Vagina (tissue), 2 donors: ENCODE data around the gene IQSEC1. TPM values are rescaled to one million over a fixed set of nuclear protein-coding genes. Genes with fewer than 3 reads are reported as not detected.

ENCODE experiments used
- DNase-seq, 2 donors: peaks; one replicate each; pipeline ENCODE4 v3.0.0-alpha.2; 2017; ENCODE audit errors: extremely low spot score in 2 of 2
- H3K27ac ChIP-seq: fragments of 200-600 bp; sonication (generic); one replicate; pipeline ENCODE4 v1.5.1; 2019
- H3K27me3 ChIP-seq: fragments of 200-600 bp; sonication (generic); one replicate; pipeline ENCODE4 v1.5.1; 2019
- H3K36me3 ChIP-seq, 2 donors: fragments of 200-600 bp; sonication (generic); one replicate each; pipeline ENCODE4 v1.5.1; 2017 to 2019
- H3K4me1 ChIP-seq: fragments of 200-600 bp; sonication (generic); one replicate; pipeline ENCODE4 v1.5.1; 2019
- H3K4me3 ChIP-seq, 2 donors: fragments of 200-600 bp; sonication (generic); 1 replicate in 1 of 2; 2 replicates in 1 of 2; pipeline ENCODE4 v1.5.1; 2016 to 2019
- H3K9me3 ChIP-seq: fragments of 200-600 bp; sonication (generic); one replicate; pipeline ENCODE4 v1.5.1; 2019
- POLR2A ChIP-seq, 2 donors: fragments of 450-650 bp; IDR thresholded peaks; one replicate each; pipeline ENCODE4 v1.6.1; 2017; ENCODE audit warnings: antibody characterized with exemption in 2 of 2, mild to moderate bottlenecking in 2 of 2, moderate library complexity in 2 of 2
- POLR2AphosphoS5 ChIP-seq, 2 donors: sonication (generic); formaldehyde crosslinking; IDR thresholded peaks; one replicate each; pipeline ENCODE4 v1.9.0; 2017; ENCODE audit warnings: antibody characterized with exemption in 2 of 2, mild to moderate bottlenecking in 2 of 2, low read depth in 1 of 2; ENCODE audit not compliant: insufficient read depth in 1 of 2
- intact Hi-C: fragments of 100-400 bp; cut with DNase I; formaldehyde crosslinking; loops from one replicate; pipeline ENCODE4 v1.15.1; 2023
- total RNA-seq: library from RNA; depleted of rRNA; stranded (reverse); fragments of >200 nt; gene quantifications from one replicate; pipeline ENCODE4 v1.2.3, GENCODE V29; 2016
- TF ChIP-seq, protein P1 (sequence below), 3 experiments: fragments of 450-650 bp in 2 of 3; fragments of 200-600 bp in 1 of 3; sonication (generic) in 1 of 3; IDR thresholded peaks; one replicate each; pipeline ENCODE4 v1.5.1; 2017 to 2019; ENCODE audit warnings: antibody characterized with exemption in 3 of 3, mild to moderate bottlenecking in 2 of 3, moderate library complexity in 2 of 3

IQSEC1 gene
- total RNA-seq, 1 donor from 2014 or later = 34.9 TPM

DNA sequence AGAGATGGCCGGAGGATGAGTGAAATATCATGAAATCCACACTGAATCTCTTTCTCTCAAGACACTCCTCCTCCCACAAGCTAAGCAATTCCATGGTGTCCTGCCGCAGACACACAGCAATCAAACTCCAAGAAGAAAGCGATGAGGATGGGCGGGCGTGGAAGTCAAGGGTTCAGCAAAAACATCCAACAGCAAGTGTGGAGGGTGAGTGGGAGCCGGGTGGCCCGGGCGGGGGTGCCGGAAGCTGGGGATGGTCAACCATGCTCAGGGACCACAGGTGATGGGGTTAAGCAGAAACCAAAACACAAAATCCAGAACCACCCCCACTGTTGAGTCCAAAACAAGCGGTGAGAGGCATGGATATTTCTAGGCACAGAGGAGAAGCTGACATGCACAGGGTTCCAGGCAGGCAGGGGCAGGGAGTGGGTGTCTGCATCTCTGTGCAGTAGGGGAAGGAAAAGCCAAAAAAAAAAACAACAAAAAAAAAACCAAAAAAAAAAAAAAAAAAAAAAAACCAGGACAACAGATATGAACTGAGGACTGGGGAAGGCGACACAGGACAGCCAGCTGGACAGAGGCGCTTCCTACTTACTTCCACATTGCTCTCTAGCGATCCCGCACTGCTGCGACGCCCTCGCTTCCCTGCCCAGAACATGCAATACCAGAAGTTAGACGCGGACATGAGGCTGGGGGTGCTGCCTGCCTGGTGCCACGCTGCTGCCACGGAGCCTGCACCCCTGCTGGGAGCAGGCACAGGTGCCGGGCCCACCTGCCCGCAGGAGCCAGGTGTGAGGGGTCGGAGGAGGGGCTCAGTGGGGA, 170.8 kb downstream of the IQSEC1 start:
- no peaks in the 10 kb centered on the region for H3K27me3 ChIP-seq
- H3K4me3 ChIP-seq = no peak overlapping the region
- intact Hi-C loops = no loop called here
- H3K9me3 ChIP-seq = no peaks in the 10 kb centered on the region
- no peak for TF ChIP-seq POLR2AphosphoS5 (IDR thresholded peaks at IDR 0.05; ENCODE audit: insufficient read depth in 1 of 2, low read depth in 1 of 2)
- TF ChIP-seq POLR2A (IDR thresholded peaks at IDR 0.05) = no peak
- TF ChIP-seq, protein P1, sequence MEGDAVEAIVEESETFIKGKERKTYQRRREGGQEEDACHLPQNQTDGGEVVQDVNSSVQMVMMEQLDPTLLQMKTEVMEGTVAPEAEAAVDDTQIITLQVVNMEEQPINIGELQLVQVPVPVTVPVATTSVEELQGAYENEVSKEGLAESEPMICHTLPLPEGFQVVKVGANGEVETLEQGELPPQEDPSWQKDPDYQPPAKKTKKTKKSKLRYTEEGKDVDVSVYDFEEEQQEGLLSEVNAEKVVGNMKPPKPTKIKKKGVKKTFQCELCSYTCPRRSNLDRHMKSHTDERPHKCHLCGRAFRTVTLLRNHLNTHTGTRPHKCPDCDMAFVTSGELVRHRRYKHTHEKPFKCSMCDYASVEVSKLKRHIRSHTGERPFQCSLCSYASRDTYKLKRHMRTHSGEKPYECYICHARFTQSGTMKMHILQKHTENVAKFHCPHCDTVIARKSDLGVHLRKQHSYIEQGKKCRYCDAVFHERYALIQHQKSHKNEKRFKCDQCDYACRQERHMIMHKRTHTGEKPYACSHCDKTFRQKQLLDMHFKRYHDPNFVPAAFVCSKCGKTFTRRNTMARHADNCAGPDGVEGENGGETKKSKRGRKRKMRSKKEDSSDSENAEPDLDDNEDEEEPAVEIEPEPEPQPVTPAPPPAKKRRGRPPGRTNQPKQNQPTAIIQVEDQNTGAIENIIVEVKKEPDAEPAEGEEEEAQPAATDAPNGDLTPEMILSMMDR (IDR thresholded peaks at IDR 0.05) = no peak
- peaks cover 0 to 45% of the 10 kb centered on the region in 2 donors for H3K36me3 ChIP-seq
- H3K4me1 ChIP-seq = no peaks in the 10 kb centered on the region
- no peak for DNase-seq
- no peak overlapping the region for H3K27ac ChIP-seq

DNA sequence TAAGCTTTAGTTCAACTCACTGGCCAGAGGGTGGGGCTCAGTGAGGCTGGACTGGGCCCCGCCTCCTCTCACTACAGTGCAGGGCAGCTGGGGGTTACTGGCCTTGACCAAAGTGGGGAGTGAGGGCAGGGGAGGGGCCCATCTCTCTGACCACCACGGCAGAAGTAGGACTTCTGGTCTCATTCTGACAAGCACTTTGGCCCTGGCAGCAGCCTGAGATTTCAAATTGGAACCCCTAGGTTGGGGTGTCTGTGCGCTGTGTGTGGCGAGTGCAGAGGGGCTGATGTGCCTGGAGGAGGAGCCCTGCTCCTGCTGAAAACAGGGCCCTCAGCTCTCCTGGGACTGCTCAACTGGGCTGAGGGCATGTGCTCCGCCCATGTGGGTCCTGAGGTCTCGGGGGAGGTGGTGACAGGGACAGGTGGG, 171.6 kb downstream of the IQSEC1 start:
- H3K27me3 ChIP-seq = no peaks in the 10 kb centered on the region
- DNase-seq = no peak
- no peak overlapping the region for H3K4me3 ChIP-seq
- intact Hi-C loops = no loop called here
- TF ChIP-seq POLR2AphosphoS5 (IDR thresholded peaks at IDR 0.05; ENCODE audit: insufficient read depth in 1 of 2, low read depth in 1 of 2) (no peak), POLR2A (IDR thresholded peaks at IDR 0.05) (no peak)
- TF ChIP-seq, protein P1 (IDR thresholded peaks at IDR 0.05) = no peak
- H3K9me3 ChIP-seq = no peaks in the 10 kb centered on the region
- H3K27ac ChIP-seq = no peak overlapping the region
- H3K4me1 ChIP-seq = peaks cover 1% of the 10 kb centered on the region
- H3K36me3 ChIP-seq = peaks cover 0 to 43% of the 10 kb centered on the region in 2 donors

DNA sequence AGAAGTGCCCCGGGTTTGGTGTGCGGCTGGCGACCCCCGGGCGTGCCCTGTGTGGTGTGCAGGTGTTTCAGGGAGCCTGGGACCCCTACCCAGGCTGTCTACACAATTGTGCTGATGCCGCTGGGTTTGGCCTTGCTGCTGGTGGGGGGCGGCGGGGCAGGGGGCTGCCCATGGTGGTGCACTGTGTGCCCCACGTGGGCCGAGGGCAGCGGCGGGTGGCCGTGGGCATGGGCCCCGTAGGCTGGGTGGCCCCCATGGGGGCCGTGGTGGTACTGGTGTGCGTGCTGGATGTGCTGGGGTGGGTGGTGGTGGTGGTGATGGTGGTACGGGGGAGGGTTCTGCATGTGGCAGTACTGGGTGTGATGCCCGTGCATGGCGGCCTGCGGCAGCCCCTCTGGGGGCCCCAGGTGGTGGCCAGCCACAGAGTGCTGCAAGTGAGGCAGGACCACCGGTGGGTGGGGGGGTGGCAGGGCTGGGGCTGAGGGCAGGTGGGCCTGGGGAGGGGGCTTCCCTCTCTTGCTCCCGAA, 172.3 kb downstream of the IQSEC1 start:
- H3K27me3 ChIP-seq = no peaks in the 10 kb centered on the region
- H3K27ac ChIP-seq = no peak overlapping the region
- H3K9me3 ChIP-seq = no peaks in the 10 kb centered on the region
- H3K4me1 ChIP-seq = peaks cover 8% of the 10 kb centered on the region
- TF ChIP-seq POLR2A (IDR thresholded peaks at IDR 0.05) (no peak), POLR2AphosphoS5 (IDR thresholded peaks at IDR 0.05; ENCODE audit: insufficient read depth in 1 of 2, low read depth in 1 of 2) (no peak)
- TF ChIP-seq, protein P1 (IDR thresholded peaks at IDR 0.05) = no peak
- peaks cover 0 to 40% of the 10 kb centered on the region in 2 donors for H3K36me3 ChIP-seq
- no peak overlapping the region for H3K4me3 ChIP-seq
- DNase-seq = no peak
- intact Hi-C loops = no loop called here

DNA sequence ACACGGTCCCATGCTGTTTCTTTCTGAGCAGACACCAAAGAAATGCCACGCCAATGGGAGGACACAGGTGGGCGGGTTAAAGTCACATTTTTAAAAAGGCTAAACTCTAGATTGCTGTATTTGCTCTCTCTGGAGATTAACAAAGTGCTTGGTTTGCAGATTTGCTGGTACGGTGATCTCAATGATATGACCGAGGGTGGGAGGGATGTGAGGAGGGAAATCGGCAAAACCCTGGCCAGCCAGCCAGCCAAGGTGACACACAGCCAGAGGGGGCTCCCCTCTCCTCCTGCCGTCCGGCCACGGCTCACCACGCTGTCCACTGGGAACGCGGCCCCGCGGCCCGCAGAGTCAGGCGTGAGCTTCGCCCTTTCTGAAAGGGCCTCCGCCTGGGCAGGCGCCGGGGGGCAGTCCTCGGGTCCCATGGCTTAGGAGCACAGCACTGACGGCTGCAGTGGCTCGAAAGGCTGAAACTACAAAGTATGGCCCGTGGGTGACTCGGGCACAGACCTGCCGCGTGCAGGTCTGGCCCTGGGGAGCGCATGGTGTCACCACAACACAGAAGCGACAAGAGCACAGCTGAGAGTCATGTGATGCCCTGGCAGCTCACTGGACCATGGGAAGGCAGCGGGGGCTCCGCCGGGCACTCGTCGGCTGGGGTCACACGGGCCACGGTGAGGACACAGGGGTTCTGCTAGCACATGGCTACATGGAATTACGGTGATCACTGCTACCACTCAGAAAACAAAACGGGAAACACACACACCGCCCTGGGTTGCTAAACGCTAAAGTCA, 174.1 kb downstream of the IQSEC1 start:
- H3K9me3 ChIP-seq = no peaks in the 10 kb centered on the region
- TF ChIP-seq POLR2AphosphoS5 (IDR thresholded peaks at IDR 0.05; ENCODE audit: insufficient read depth in 1 of 2, low read depth in 1 of 2) = no peak
- TF ChIP-seq POLR2A (IDR thresholded peaks at IDR 0.05) = no peak
- TF ChIP-seq, protein P1 (IDR thresholded peaks at IDR 0.05) = no peak
- H3K27me3 ChIP-seq = no peaks in the 10 kb centered on the region
- no peak overlapping the region for H3K27ac ChIP-seq
- intact Hi-C loops = loop anchor here (5.0 kb wide), 1 partner anchor 37 kb away; no protein-coding TSS in a partner anchor
- H3K36me3 ChIP-seq = peaks cover 0 to 29% of the 10 kb centered on the region in 2 donors
- peaks cover 19% of the 10 kb centered on the region for H3K4me1 ChIP-seq
- no peak overlapping the region for H3K4me3 ChIP-seq
- DNase-seq = no peak
